Activated naive CD8-positive, alpha-beta T cell treated with anti-CD3 and anti-CD28 coated beads, Interleukin-2, amount 10 ng/mL, durations not matched to agents 7 days and 5 days (primary cell): ENCODE results near the gene GRB7. TPM values are rescaled to one million over a fixed set of nuclear protein-coding genes. Genes with fewer than 3 reads are reported as not detected.

ENCODE experiments used
- microRNA-seq: library from miRNA; unstranded; fragments of <30 nt; microRNA quantifications from one replicate; pipeline ENCODE4 v1.2.0, GENCODE V29; 2022
- total RNA-seq, 2 experiments: library from RNA; stranded (reverse); gene quantifications; one replicate each; pipeline ENCODE4 v1.2.3, GENCODE V29; 2021

GRB7 gene
- total RNA-seq, 2 experiments from 2014 or later: 0.37 to 0.61 TPM

Small RNA genes lying within 50 kb of the gene (microRNA-seq; reads per million reads assigned to microRNA genes)
- not detected for gene MIR4728

Other genes starting within 250 kb of the GRB7 start
- gene NEUROD2, start 130.0 kb upstream of the GRB7 start, total RNA-seq: not detected
- not detected for gene PPP1R1B, start 111.0 kb upstream of the GRB7 start, total RNA-seq
- gene STARD3, start 100.8 kb upstream of the GRB7 start, total RNA-seq: 10 to 100 TPM; 96.3 to 96.5 TPM
- 1 to 10 TPM; 2.7 to 3.2 TPM for gene TCAP, start 72.6 kb upstream of the GRB7 start, total RNA-seq
- gene PNMT, start 69.5 kb upstream of the GRB7 start, total RNA-seq: not detected
- 10 to 100 TPM; 18.3 to 23.9 TPM for gene PGAP3, start 49.9 kb upstream of the GRB7 start, total RNA-seq
- gene ERBB2, start 37.9 kb upstream of the GRB7 start, total RNA-seq: 1 to 10 TPM; 6.4 to 6.6 TPM
- 10 to 100 TPM; 38.1 to 38.6 TPM for gene MIEN1, start 7.4 kb upstream of the GRB7 start, total RNA-seq
- gene IKZF3, start 126.4 kb downstream of the GRB7 start, total RNA-seq: 10 to 100 TPM; 78.5 to 83.5 TPM
- gene ZPBP2, start 130.3 kb downstream of the GRB7 start, total RNA-seq: under 1 TPM in 1 of 2 experiments, not detected in 1; 0.14 TPM
- 10 to 100 TPM; 67.0 to 69.8 TPM for gene GSDMB, start 180.7 kb downstream of the GRB7 start, total RNA-seq
- gene ORMDL3, start 189.7 kb downstream of the GRB7 start, total RNA-seq: 100 to 1,000 TPM; 149 to 159 TPM
- gene LRRC3C, start 189.8 kb downstream of the GRB7 start, total RNA-seq: not detected
- under 1 TPM in 1 of 2 experiments, not detected in 1; 0.26 TPM for gene GSDMA, start 225.1 kb downstream of the GRB7 start, total RNA-seq
- gene PSMD3, start 242.9 kb downstream of the GRB7 start, total RNA-seq: 10 to 100 TPM; 82.5 to 87.9 TPM